Coronary artery (tissue), 2 donors: ENCODE data around the gene SH2D3C.

ENCODE experiments used
- DNase-seq: peaks from one replicate; pipeline ENCODE4 v3.0.0-alpha.2; 2017; ENCODE audit warnings: low spot score
- H3K27ac ChIP-seq, 2 donors: fragments of 200-600 bp; sonication (generic); one replicate each; pipeline ENCODE4 v1.5.1; 2016 to 2019
- H3K4me3 ChIP-seq: fragments of 200-600 bp; sonication (generic); 2 replicates; pipeline ENCODE4 v1.5.1; 2016; ENCODE audit warnings: mild to moderate bottlenecking, moderate library complexity
- TF ChIP-seq, protein P1 (sequence below): fragments of 200-600 bp; sonication (generic); IDR thresholded peaks from one replicate; pipeline ENCODE4 v1.5.1; 2019; ENCODE audit warnings: antibody characterized with exemption

The SH2D3C gene

DNA sequence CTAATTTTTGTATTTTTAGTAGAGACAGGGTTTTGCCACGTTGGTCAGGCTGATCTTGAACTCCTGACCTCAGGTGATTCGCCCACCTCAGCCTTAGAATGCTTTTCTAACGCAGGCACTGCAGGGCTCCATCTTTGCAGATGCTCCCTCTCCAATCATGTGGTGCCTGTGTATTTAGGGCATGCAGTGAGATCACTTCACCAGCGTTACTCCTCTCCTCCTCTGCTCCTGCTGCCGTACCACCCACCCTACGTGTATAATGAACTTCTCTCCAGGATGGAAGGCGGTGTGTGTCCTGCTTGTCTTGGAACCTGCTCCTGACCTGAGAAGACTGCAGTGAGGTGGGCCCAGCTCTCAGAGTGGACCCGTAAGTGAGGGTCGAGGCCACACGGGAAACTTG lies 85.3 kb downstream of the SH2D3C start:
- TF ChIP-seq, protein P1, sequence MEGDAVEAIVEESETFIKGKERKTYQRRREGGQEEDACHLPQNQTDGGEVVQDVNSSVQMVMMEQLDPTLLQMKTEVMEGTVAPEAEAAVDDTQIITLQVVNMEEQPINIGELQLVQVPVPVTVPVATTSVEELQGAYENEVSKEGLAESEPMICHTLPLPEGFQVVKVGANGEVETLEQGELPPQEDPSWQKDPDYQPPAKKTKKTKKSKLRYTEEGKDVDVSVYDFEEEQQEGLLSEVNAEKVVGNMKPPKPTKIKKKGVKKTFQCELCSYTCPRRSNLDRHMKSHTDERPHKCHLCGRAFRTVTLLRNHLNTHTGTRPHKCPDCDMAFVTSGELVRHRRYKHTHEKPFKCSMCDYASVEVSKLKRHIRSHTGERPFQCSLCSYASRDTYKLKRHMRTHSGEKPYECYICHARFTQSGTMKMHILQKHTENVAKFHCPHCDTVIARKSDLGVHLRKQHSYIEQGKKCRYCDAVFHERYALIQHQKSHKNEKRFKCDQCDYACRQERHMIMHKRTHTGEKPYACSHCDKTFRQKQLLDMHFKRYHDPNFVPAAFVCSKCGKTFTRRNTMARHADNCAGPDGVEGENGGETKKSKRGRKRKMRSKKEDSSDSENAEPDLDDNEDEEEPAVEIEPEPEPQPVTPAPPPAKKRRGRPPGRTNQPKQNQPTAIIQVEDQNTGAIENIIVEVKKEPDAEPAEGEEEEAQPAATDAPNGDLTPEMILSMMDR, result no peak
- no peak for DNase-seq
- H3K27ac ChIP-seq, result no peak overlapping the region
- H3K4me3 ChIP-seq, result no peak overlapping the region

DNA sequence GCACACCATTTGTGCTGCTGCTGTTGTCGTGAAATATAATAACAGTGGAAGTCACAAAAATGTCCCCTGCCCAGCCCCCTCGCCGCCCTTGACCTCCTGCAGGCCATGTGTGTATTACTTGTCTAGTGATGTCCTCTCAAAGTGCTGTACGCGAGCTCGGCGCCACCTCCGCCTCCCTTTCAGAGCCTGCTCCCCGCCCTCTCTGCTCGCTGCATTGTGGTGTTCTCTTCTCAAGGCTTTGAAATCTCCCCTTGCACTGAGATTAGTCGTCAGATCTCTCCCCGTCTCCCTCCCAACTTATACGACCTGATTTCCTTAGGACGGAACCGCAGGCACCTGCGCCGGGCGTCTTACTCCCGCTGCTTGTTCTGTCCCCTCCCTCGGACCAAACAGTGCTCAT lies 86.4 kb downstream of the SH2D3C start:
- Histone ChIP-seq H3K4me3 (no peak overlapping the region), H3K27ac (no peak overlapping the region)
- TF ChIP-seq, protein P1, result no peak
- DNase-seq, result no peak

DNA sequence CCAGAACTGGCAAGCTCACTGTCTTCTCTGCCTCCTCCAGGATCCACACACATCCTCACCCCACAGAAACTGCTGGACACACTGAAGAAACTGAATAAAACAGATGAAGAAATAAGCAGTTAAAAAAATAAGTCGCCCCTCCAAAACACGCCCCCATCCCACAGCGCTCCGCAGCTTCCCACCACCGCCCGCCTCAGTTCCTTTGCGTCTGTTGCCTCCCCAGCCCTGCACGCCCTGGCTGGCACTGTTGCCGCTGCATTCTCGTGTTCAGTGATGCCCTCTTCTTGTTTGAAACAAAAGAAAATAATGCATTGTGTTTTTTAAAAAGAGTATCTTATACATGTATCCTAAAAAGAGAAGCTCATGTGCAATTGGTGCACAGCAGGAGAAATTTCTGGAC lies 87.7 kb downstream of the SH2D3C start:
- DNase-seq, result no peak
- Histone ChIP-seq H3K4me3 (no peak overlapping the region), H3K27ac (no peak overlapping the region)
- TF ChIP-seq, protein P1, result no peak

DNA sequence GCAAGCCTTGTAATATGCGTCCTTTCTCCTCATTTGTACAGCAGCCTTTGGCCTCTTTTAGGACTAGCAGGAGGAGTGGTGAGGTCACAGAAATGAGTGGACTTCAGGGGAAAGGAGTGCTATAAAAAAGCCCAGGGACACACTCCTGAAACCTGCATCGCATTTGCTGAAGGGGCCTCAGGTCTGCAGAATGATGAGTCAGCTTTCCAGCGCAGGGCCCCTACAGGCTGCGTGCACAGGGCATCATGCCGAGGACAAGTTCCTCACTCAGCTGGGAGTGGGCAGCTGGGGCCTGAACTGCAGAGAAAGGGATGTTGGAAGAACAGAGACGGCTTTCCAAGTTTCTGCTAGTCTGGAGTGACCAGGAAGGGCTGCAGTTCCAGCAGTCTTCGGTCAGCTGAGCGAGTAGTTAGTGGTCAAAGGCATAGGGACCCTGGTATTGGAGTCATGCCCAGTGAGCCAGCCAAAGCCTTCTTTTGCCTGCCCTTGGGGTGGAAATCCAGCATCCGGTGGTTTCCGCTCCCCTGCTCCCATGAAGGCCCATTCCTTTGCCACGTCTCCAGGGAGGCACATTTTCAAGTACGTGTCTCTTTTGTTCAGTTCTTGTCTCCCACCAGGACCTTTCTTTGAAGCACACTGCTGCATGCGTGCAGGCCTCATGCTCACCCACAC lies 89.0 kb downstream of the SH2D3C start:
- Histone ChIP-seq H3K27ac (no peak overlapping the region), H3K4me3 (no peak overlapping the region)
- no peak for DNase-seq
- TF ChIP-seq, protein P1, result no peak
